Activated CD8-positive, alpha-beta memory T cell treated with anti-CD3 and anti-CD28 coated beads for 24 hours (primary cell): ENCODE data around the gene AADACL2.
"Not testable (repeated sequence)": the region's sequence is repeated elsewhere in the genome, so short reads cannot be mapped to it uniquely, and the experiment has no call there.

ENCODE experiments used
- DNase-seq: peaks from one replicate; pipeline ENCODE4 v3.0.0-alpha.2; 2020

The AADACL2 gene

DNA sequence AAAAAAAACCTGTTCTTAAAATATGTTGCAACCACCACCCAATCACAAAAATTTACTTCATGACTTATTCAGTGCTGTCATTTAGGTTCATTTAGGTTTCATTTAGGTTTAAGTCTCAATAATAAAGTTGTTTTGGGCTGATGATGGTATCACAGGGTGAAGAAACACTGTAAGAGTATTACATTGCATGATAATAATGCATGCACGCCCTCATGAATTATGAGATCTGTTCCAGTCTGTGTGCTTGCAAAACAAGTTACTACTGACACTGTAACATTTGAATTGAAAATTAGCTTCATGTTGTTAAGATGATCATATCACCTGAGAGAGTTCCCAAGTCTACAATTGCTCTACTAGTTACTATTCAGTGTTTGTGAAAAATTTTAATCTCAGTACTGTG is at the start of gene AADACL2:
Gene AADACL2 (plus strand): TSS at position 315 of the 400 bp plus-strand sequence. CDS start 109 bp downstream, outside the sequence.
- no peak for DNase-seq

DNA sequence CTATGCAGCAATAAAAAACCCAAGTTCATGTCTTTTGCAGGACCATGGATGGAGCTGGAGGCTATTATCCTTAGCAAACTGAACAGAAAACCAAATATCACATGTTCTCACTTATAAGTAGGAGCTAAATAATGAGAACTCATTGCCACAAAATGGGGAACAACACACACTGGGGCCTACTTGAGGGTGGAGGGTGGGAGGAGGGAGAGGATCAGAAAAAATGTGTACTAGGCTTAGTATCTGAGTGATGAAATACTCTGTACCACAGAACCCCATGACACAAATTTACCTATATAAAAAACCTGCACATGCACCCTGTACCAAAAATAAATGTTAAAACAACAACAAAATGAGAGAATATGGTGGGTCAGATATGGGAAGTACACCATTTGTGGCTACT is 49.6 kb upstream of the AADACL2 start:
- no peak for DNase-seq

DNA sequence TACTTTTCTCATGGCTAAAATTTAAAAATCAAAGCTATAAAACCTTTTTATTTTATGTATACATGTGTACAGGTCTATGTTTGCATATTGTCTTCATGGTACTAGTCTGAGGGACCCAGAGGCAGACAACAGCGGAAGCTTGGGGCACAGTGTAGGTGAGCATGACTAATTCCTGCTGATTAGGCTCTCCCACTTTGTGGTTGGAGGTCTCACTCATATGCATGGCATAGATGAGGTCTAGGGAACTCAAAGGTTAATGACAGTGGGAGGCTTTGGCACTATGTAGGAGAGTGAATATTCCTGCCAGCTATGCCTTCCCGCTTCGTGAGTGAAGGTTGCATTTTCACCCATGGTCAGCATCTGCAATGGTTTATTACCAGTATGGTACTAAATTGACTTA is 47.5 kb upstream of the AADACL2 start:
- no peak for DNase-seq

GRCh38 chr3:151687076-151687475 is 46.7 kb upstream of the AADACL2 start:
- no peak for DNase-seq

DNA sequence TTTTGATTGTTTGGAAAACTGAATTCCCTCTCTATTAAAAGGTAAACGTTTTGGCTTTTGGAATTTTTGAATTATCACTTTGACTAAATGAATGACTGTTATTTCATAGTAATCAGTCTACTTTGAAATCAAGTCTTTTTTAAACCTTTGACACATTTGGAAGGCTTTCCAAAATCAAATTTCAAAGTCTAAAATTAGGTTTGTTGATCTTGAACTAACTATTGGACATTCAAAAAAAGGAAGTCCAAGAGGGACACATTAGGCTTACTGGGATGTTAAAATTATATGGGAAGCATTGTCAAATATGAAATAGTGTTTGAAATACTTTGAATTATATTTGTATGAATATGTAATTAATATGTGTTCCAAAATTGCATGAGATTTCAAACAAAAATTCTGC is 45.2 kb upstream of the AADACL2 start:
- DNase-seq = no peak

DNA sequence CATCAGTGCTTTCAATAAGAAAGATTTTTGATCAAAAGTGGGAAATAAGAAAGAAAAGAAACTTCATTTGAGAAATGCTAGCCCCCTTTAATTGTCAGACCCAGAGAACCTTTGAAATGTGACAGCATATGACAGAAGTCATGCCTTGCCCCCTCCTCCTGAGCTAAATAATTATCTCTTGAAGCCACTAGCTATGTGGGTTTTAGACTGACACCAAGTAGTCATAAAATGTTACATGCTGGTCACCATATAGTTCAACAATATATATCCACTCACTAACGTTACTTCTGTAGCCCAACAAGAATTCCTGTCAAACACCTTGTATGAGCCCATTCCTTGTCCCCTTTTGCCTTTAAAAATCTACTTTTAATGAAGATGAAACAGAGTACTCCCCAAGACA is 43.1 kb upstream of the AADACL2 start:
- DNase-seq = no peak

DNA sequence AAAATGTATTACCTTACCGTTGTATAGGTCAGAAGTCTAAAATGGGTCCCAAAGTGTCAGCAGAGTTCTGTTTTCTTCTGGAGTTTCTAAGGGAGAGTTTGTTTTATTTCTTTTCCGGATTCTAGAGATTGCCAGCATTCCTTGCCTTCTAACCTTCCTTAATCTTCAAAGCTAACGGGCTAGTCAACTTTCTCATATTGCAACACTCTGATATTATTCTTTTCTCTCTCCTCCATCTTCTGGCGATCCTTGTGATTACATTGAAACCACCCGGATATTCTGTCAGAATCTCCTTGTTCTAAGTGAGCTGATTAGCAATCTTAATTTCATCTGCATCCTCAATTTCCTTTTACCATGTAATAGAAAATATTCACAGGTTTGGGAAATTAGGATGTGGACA is 36.2 kb upstream of the AADACL2 start:
- DNase-seq = no peak

DNA sequence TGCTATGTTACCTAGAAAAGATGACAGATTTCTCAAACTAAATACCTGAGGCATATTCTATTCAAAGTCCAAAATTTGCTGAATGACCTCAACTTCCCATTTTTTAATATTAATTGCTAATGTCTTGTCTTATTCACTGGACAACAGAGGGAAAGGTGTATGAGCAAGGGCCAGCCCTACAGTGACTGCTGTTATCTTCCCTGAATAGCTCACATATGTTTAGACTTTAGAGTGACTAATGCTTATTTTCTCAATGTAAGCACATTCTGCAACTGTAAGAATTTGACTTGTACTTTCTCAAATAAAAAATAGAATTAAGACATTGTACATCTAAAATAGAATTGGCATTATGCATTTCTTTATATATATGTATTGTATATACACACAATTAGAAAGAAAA is 26.5 kb upstream of the AADACL2 start:
- DNase-seq = no peak

DNA sequence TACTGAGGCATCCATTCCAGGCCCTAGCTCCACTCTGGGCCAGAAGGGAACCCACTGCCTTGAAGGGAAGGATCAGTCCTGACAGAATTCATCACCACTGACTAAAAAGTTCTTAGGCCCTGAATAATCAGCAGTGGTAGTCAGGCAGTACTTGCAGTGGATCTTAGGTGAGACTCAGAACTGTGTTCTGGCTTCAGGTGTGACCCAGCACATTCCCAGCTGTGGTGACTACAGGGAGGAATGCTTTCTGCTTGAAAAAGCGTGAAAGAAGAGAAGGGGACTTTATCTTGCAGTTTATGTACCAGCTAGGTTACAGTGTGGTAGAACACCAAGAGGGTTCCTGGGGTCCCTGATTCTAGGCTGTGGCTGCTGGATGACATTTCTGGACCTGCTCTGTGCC is 24.9 kb upstream of the AADACL2 start:
- DNase-seq = no peak

DNA sequence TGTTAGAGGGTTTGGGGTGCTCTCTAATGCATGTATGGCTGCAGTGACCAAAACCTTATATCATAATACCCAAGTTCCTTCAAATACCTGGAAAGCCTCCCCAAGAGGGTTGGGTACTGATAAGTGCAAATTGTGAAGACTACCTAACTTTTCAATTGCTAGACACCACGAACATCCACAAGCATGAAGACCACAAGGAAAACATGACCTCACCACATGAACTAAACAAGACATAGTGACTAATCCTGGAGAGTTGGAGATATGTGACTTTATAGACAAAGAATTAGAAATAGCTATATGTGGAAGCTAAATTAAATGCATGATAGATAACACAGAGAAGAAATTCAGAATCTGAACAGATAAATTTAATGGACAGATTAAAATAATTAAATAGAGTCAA is 23.9 kb upstream of the AADACL2 start:
- no peak for DNase-seq

DNA sequence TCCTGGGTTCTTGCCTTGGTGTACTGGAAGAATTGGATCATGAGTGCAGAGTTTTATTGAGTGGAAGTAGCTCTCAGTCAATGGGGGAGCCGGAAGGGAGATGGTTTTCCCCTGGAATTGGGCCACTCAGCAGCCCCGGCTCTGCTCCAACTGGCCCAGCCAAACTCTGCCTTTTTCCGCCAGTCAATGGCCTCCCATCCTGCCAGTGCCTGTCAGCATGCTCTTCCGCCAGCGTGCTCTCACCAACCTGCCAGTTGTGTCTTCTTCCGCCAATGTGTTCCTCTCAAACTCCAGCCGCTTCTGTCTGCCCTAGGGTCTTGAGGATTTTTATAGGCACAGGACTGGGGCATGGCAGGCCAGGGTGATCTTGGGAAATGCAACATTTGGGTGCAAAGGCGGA is 12.4 kb upstream of the AADACL2 start:
- no peak for DNase-seq

DNA sequence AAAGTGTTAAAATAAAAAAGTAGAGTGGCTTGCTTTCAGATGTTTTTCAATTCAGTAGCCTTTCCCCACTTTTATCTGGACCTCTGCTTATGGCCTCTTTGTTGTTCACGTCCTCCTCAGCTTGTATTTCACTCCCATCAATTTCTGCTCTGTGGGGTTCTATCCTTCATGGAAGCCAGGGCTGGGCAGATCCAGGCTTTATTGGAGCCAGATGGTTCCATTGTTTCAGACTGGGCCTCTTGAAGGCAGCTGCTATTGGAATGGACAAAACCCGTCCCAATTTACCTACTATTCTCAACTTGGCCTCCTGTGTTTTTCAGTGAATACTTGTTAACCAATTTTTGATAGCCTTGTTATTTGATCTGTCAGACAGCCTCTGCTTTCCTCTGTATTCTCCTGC is 10.9 kb upstream of the AADACL2 start:
- DNase-seq = no peak

DNA sequence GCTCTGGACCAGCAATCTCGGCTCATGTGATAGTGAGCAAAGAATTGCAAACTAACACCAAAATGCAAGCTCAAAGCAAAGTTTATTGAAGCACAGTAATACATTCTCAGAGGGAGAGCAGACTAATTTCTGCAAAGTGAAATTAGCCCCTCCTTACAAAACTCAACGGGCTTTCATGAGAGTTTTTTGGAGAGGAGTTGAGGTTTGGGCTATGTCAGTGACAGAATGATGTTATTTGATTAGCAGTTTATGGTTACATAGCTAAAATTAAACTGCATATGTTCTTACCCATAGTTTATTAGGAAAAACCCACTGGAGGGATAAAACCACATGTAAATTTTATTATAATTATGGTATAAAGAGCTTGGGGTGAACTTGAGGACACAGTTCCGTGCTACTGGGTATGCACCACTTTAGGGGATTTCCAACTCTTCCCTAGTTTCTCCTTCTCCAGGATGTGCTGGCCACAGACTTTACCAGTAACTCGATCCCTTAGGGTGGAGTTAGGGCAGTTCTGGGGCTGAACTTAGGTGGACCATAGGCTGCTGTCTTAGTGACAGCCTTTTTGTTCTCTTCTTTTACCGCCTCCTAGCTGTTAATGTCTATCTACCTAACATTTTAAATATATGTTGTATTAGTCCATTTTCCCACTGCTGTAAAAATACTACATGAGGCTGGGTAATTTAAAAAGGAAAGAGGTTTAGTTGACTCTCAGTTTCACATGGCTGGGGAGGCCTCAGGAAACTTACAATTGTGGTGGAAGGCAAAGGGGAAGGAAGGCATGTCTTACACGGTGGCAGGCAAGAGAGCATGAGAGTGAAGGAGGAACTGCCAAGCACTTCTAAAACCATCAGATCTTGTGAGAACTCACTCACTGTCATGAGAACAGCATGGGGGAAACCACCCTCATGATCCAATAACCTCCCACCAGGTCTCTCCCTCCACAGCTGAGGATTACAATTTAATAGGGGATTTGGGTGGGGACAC is 8.9 kb upstream of the AADACL2 start:
- no peak for DNase-seq

DNA sequence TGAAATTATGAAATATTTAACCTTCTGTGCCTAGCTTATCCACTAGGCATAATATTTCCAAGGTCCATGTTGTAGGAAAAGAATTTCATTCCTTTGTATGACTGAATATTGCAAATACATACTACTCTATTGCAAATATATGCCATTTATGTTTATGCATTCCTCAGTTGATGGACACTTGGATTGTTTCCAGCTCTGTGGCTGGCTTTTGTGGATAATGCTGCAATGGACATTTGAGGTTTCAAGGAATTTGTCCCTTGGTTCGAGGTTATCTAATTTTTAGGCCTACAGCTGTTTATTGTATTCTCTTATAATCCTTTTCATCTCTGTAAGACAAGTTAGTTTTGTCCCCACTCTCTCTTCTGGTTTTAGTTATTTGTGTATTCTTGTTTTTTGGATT is 7.7 kb upstream of the AADACL2 start:
- no peak for DNase-seq

GRCh38 chr3:151732861-151733260 is 866 bp upstream of the AADACL2 start:
- DNase-seq = no peak

- no peak for DNase-seq
These were observed 6.9 kb downstream of the AADACL2 start for GRCh38 chr3:151740581-151740980.

DNA sequence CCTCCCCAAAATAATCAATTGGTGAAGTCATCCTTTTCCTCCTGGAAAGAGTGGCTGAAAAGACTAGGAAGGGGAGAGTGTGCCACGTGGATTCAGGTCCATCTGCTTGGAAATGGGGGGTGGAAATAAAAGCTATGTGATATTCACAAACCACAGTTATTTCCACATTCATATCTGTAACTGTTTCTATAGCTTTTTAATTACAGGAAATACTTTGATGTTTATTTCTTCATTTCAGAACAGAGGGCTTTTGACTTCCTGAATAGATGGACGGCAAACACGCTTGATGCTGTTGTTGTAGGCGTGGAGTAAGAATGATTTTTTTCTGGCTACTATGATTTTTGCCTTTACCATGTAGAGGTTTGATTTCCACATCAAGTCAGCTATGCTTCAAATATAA is 10.1 kb downstream of the AADACL2 start:
- no peak for DNase-seq

GRCh38 chr3:151750181-151750580 is 16.5 kb downstream of the AADACL2 start:
- no peak for DNase-seq

GRCh38 chr3:151750678-151751077 is 17.0 kb downstream of the AADACL2 start:
- no peak for DNase-seq

- no peak for DNase-seq
These were observed 17.4 kb downstream of the AADACL2 start for GRCh38 chr3:151751161-151751560.

GRCh38 chr3:151753846-151754245 is 20.1 kb downstream of the AADACL2 start:
- no peak for DNase-seq

GRCh38 chr3:151761581-151761980 is 27.9 kb downstream of the AADACL2 start:
- no peak for DNase-seq

- not testable (repeated sequence) for DNase-seq
These were observed 31.0 kb downstream of the AADACL2 start for GRCh38 chr3:151764699-151765098.

DNA sequence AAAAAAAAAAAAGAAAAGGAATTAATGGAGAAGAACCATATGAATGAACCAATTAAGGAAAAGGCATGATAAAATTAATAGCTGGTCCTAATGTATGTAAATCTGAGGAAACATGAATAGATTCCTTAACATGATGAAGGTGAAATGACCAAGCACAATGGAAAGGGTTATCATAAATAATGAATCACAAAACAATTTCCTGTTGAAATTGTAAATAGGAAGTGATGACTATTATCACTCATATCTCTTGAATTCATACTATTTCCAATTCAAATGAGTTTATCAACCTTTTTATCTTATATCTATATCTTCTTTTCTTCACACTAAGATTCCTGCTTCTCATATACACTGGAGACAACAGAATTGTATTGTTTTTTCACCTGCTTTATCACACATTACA is 32.0 kb downstream of the AADACL2 start:
- DNase-seq = no peak

- DNase-seq = no peak
These were observed 32.7 kb downstream of the AADACL2 start for GRCh38 chr3:151766454-151766853.
